Adrenal gland (tissue), 12 donors: ENCODE measurements around the gene IL10RB. TPM values are rescaled to one million over a fixed set of nuclear protein-coding genes. Genes with fewer than 3 reads are reported as not detected.
A peak's percentile ranks its signal among the peaks of the same experiment; 100 is the strongest.

ENCODE experiments used
- DNase-seq, 7 donors: peaks; one replicate each; pipeline ENCODE4 v3.0.0-alpha.2; 2019 to 2020
- H3K27ac ChIP-seq, 5 donors: fragments of 200-600 bp; sonication (generic) in 4 of 5; 1 replicate in 3 of 5; 2 replicates in 2 of 5; pipeline versions ENCODE4 v1.5.1 to v1.8.0; 2016 to 2020; ENCODE audit warnings: mild to moderate bottlenecking in 1 of 5
- H3K27me3 ChIP-seq: fragments of 200-600 bp; 2 replicates; pipeline ENCODE4 v1.8.0; 2021
- H3K36me3 ChIP-seq, 2 donors: fragments of 200-600 bp; replicated peaks in 1 of 2; 1 replicate in 1 of 2; 2 replicates in 1 of 2; pipeline versions ENCODE4 v1.5.1 to v1.8.0; 2018 to 2022
- H3K4me1 ChIP-seq, 2 donors: fragments of 200-600 bp; replicated peaks in 1 of 2; 1 replicate in 1 of 2; 2 replicates in 1 of 2; pipeline versions ENCODE4 v1.5.1 to v1.8.0; 2018 to 2021
- H3K4me3 ChIP-seq, 4 donors: fragments of 200-600 bp; sonication (generic) in 3 of 4; one replicate each; pipeline ENCODE4 v1.5.1; 2016 to 2018
- H3K9me3 ChIP-seq, 3 donors: fragments of 200-600 bp; sonication (generic) in 1 of 3; replicated peaks in 1 of 3; 1 replicate in 2 of 3; 2 replicates in 1 of 3; pipeline versions ENCODE4 v1.5.1 to v1.8.0; 2016 to 2021
- POLR2A ChIP-seq, 2 donors: fragments of 450-650 bp; IDR thresholded peaks; one replicate each; pipeline ENCODE4 v1.6.1; 2017; ENCODE audit warnings: antibody characterized with exemption in 2 of 2, mild to moderate bottlenecking in 2 of 2, moderate library complexity in 1 of 2
- WGBS, 4 donors: extraction: QIAGEN DNeasy Blood & Tissue Kit in 2 of 4; methylation state at CpG; one replicate each; pipeline versions ENCODE4 v1.1.5 to v1.1.7; 2013 to 2017; 5-methylcytosine and 5-hydroxymethylcytosine counted together
- intact Hi-C, 2 donors: fragments of 100-400 bp; cut with DNase I; formaldehyde crosslinking; loops; one replicate each; pipeline versions ENCODE4 v1.14.1 to v1.15.0; 2022 to 2023
- polyA plus RNA-seq, 3 donors: library from polyadenylated mRNA; stranded (reverse); fragments of 200-250 nt in 2 of 3; fragments of 350-450 nt in 1 of 3; fragmentation: Illumina TruSeq in 1 of 3; extraction: RNeasy Lipid Tissue Mini Kit (QIAGEN cat#74804) in 1 of 3; gene quantifications; one replicate each; pipeline ENCODE4 v1.2.3, GENCODE V29; 2013 to 2014
- total RNA-seq, 9 donors: library from RNA; depleted of rRNA in 4 of 9; stranded (reverse); fragments of >200 nt in 4 of 9; fragments of 120-200 nt in 1 of 9; fragmentation: NEBNext Ultra II Directional in 1 of 9; extraction: Animal tissue kit (Norgen Biotek cat#: 25700) in 1 of 9; gene quantifications; one replicate each; pipeline versions ENCODE4 v1.1.0 to v1.2.4, GENCODE V29; 2013 to 2023
- TF ChIP-seq, protein P1 (sequence below), 6 experiments: fragments of 450-650 bp in 4 of 6; fragments of 200-600 bp in 2 of 6; sonication (generic) in 1 of 6; IDR thresholded peaks; 1 replicate in 5 of 6; 2 replicates in 1 of 6; pipeline versions ENCODE4 v1.5.1 to v1.8.0; 2016 to 2021; ENCODE audit warnings: antibody characterized with exemption in 6 of 6, mild to moderate bottlenecking in 2 of 6, moderate library complexity in 1 of 6
- donor health status: healthy with polysubstance abuse.
- donor health status: Bipolar disorder and iron deficiency.
- donor health status: DM: yes; HTN: yes; CAD: no.
- donor health status: DM: no; HTN: no; CAD: no.
- donor health status: DM: no; HTN: no; CAD: no.
- donor health status: DM: yes; HTN: yes; CAD: no.

The IL10RB gene
- total and polyA plus RNA-seq, 12 donors: 14.7 to 55.0 (median 26.9) TPM

DNA sequence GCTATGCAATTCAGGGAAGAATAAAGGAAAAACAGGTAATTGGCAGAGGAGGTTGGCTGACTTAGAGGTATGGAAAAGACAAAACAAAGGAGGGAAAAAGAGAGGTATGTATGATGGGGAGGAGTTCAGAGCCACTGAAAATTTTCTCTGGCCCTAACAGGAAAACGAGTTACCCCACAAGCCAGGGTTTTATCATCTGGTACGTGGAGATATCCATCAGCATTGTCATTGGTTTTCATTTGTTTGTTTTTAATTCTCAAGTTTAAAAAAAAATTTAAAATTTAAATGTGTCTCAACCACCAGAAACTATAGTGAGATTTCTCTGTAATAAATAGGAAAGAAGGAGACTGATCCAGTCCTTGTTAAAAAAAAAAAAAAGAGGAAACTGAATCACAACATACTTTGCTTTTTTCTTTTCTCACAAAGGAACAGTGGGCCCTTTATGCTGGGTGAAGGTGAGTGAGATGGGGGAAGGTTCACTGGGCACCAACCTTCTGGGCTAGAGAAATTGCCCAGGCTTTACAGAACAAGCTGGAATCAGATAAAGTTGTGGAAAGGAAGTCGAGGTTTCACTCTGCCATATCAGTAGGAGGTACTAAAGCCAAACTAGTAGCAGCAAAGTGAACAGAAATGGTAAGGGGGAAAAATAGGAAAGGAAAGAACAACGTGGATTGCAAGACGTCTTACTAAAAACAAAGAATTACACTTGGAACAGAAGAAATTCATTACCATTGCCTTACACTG lies 33.7 kb upstream of the IL10RB start:
- Histone ChIP-seq H3K27me3 (no peaks in the 10 kb centered on the region), H3K4me3 (peak overlapping the region in 1 of 4 donors; percentile 88), H3K4me1 (peaks cover 0 to 17% of the 10 kb centered on the region in 2 donors), H3K36me3 (no peaks in the 10 kb centered on the region), H3K9me3 (no peaks in the 10 kb centered on the region), H3K27ac (no peak overlapping the region)
- 67 to 71% (median 68%) methylated on average over 5 of the region's 5 CpGs for WGBS, 4 donors
- intact Hi-C loops: no loop called here
- TF ChIP-seq, protein P1, sequence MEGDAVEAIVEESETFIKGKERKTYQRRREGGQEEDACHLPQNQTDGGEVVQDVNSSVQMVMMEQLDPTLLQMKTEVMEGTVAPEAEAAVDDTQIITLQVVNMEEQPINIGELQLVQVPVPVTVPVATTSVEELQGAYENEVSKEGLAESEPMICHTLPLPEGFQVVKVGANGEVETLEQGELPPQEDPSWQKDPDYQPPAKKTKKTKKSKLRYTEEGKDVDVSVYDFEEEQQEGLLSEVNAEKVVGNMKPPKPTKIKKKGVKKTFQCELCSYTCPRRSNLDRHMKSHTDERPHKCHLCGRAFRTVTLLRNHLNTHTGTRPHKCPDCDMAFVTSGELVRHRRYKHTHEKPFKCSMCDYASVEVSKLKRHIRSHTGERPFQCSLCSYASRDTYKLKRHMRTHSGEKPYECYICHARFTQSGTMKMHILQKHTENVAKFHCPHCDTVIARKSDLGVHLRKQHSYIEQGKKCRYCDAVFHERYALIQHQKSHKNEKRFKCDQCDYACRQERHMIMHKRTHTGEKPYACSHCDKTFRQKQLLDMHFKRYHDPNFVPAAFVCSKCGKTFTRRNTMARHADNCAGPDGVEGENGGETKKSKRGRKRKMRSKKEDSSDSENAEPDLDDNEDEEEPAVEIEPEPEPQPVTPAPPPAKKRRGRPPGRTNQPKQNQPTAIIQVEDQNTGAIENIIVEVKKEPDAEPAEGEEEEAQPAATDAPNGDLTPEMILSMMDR (IDR thresholded peaks at IDR 0.05): no peak
- no peak for TF ChIP-seq POLR2A (IDR thresholded peaks at IDR 0.05)
- DNase-seq: no peak

DNA sequence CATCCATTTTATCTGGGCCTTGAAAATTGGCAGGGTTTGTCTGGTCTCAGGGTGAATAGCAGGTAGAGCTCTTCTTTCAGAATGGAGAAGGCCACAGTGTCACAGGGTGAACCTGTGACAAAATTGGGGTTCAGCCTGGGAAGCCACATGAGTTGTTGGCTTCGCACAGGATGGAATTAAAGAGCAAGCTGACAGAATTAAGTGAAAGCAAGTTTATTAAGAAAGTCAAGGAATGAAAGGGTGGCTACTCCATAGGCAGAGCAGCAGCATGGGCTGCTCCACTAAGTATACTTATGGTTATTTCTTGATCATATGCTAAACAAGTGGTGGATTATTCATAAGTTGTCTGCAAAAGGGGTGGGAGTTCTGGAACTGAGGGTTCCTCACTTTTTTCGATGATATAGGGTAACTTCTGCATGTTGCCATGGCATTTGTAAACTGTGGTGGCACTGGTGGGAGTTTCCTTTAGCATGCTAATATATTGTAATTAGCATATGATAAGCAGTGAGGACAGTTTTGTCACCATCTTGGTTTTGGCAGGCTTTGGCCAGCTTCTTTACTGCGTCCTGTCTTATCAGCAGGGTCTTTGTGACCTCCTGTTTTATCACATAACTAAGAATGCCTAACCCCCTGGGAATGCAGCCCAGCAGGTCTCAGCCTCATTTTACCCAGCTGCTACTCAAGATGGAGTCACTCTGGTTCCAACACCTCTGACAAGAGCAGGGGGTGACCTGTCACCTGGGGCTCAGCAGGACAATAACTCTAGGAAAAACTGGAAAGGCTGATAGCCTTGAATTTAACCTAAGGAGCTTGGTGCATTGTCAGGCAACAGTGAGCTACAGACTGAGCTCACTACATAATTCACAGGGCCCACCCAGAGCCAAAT lies 31.3 kb upstream of the IL10RB start:
- intact Hi-C loops: no loop called here
- peaks cover 0 to 14% of the 10 kb centered on the region in 2 donors for H3K4me1 ChIP-seq
- 81 to 97% (median 84%) methylated on average over 3 of the region's 3 CpGs for WGBS, 4 donors

DNA sequence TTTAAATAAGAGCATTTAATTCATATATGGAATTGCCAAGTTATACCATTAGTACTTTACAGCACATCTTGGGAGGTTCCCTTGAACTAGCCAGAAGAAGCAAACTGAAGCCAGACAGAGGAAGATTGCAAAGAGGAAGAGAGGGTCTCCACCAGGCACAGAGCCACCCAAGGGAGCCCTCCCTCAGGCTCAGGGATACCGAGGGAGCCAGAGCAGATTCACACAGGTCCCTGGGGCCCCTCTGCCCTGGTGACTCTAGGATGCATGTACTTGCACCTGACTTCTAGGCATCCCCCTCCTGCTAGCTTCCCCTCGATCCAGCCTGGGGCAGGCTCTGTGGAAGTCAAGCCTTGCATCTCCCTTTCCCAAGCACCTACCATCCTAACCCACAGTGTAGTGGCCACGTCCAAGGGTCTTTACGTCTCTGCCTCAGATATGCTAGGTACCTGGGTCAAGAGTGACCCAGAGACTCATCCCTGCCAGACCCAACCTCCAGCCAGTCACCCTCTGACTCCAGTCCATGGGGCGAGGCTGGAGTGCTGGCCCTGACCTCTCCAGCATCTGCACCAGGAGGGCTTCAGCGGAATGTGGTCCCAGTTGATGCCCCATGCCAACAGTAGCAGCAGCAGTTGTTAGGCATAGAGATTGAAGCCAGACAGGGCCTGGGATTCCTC lies 30.0 kb upstream of the IL10RB start:
- TF ChIP-seq, protein P1 (IDR thresholded peaks at IDR 0.05): no peak
- no peak for TF ChIP-seq POLR2A (IDR thresholded peaks at IDR 0.05)
- intact Hi-C loops: no loop called here
- Histone ChIP-seq H3K9me3 (no peaks in the 10 kb centered on the region), H3K4me3 (no peak overlapping the region), H3K4me1 (peaks cover 0 to 14% of the 10 kb centered on the region in 2 donors), H3K27ac (no peak overlapping the region), H3K36me3 (no peaks in the 10 kb centered on the region), H3K27me3 (no peaks in the 10 kb centered on the region)
- no peak for DNase-seq
- 90 to 95% (median 93%) methylated on average over 4 to 6 of the region's 6 CpGs for WGBS, 4 donors

More for the DNA sequence above, 31.3 kb upstream of the IL10RB start:
- no peaks in the 10 kb centered on the region for H3K27me3 ChIP-seq
- no peak for TF ChIP-seq POLR2A (IDR thresholded peaks at IDR 0.05)
- TF ChIP-seq, protein P1 (IDR thresholded peaks at IDR 0.05): no peak
- no peak overlapping the region for H3K27ac ChIP-seq
- H3K9me3 ChIP-seq: no peaks in the 10 kb centered on the region
- H3K36me3 ChIP-seq: no peaks in the 10 kb centered on the region
- H3K4me3 ChIP-seq: no peak overlapping the region
- DNase-seq: no peak

DNA sequence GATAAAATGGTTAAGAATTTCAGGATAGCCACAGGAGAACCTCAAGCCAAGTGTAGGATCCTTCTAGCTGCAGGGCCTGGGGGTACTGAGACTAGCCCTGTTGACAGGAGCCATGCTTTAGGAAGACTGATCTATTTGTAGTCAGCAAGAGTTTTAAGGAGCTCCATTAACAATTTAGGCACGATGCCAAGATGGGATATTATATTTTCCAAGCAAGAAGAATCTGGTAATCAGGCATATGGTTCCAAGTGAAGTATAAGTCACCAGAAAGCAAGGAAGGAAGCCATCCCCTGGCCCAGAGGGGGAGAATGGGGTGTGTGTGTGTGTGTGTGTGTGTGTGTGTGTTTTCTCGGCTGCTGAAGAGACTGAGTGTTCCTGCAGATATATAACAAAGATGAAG lies 29.4 kb upstream of the IL10RB start:
- Histone ChIP-seq H3K4me3 (no peak overlapping the region), H3K27ac (no peak overlapping the region), H3K27me3 (no peaks in the 10 kb centered on the region), H3K4me1 (peaks cover 0 to 14% of the 10 kb centered on the region in 2 donors), H3K9me3 (no peaks in the 10 kb centered on the region), H3K36me3 (no peaks in the 10 kb centered on the region)
- DNase-seq: no peak
- WGBS, 4 donors: 67 to 88% (median 75%) methylated on average over 2 of the region's 2 CpGs
- intact Hi-C loops: no loop called here
- TF ChIP-seq, protein P1 (IDR thresholded peaks at IDR 0.05): no peak
- TF ChIP-seq POLR2A (IDR thresholded peaks at IDR 0.05): no peak
